ENCODE data around the gene CRISPLD2. TPM values are rescaled to one million over a fixed set of nuclear protein-coding genes. Genes with fewer than 3 reads are reported as not detected.

Gene CRISPLD2
- total RNA-seq, 1 donor from 2014 or later, result 0.53 TPM

DNA sequence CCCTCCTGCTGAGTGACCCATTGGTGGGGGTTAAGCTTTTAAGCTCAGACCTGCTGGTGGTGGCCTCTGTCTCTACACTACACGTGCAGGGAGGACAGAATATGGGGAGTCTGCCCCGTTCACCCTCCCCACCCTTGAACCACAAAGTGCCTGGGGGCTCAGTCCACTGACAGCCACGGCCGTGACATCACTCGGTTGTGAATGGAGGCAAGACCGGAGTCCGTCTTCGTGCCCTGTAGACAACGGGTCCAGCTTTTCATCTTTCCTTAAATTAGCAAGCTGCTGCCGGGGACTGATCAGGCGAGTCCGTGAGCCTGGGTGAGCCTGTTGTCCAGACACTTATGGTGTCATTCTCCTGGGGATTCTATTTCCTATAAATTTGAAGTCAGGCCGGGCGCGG, 67.4 kb downstream of the CRISPLD2 start:
- H3K4me3 ChIP-seq (ENCODE audit: low read depth, low read length), result no peak overlapping the region
- TF ChIP-seq, protein P1, sequence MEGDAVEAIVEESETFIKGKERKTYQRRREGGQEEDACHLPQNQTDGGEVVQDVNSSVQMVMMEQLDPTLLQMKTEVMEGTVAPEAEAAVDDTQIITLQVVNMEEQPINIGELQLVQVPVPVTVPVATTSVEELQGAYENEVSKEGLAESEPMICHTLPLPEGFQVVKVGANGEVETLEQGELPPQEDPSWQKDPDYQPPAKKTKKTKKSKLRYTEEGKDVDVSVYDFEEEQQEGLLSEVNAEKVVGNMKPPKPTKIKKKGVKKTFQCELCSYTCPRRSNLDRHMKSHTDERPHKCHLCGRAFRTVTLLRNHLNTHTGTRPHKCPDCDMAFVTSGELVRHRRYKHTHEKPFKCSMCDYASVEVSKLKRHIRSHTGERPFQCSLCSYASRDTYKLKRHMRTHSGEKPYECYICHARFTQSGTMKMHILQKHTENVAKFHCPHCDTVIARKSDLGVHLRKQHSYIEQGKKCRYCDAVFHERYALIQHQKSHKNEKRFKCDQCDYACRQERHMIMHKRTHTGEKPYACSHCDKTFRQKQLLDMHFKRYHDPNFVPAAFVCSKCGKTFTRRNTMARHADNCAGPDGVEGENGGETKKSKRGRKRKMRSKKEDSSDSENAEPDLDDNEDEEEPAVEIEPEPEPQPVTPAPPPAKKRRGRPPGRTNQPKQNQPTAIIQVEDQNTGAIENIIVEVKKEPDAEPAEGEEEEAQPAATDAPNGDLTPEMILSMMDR (IDR thresholded peaks at IDR 0.05; ENCODE audit: insufficient read depth, low read length, severe bottlenecking), result no peak
- DNase-seq (ENCODE audit: low read depth) (no peak), FAIRE-seq (no peak)
- H3K36me3 ChIP-seq (ENCODE audit: control insufficient read depth, insufficient read depth, low read length), result no peaks in the 10 kb centered on the region
- H3K27me3 ChIP-seq (ENCODE audit: control insufficient read depth, insufficient read depth, low read length), result no peaks in the 10 kb centered on the region

DNA sequence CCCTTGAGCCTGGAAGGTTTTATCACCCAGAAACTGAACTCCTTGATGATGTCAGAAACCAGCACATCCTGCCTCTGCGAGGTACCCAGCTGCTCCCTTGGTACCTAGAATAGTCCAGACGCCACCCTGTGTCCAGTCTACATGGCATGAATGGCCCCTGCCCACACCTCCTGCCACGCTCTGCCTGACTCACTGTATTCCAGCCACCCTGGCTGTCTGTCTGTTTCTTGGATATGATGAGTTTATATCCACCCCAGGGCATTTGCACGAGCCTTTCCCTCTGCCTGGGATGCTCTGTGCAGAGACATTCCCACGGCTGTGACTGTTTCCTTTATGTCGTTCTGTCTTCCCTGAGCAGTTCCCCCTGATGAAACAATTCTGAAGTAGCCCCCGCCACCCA, 68.7 kb downstream of the CRISPLD2 start:
- FAIRE-seq, result no peak
- H3K4me3 ChIP-seq (ENCODE audit: low read depth, low read length), result no peak overlapping the region
- H3K27me3 ChIP-seq (ENCODE audit: control insufficient read depth, insufficient read depth, low read length), result no peaks in the 10 kb centered on the region
- TF ChIP-seq, protein P1 (IDR thresholded peaks at IDR 0.05; ENCODE audit: insufficient read depth, low read length, severe bottlenecking), result no peak
- DNase-seq (ENCODE audit: low read depth), result no peak
- no peaks in the 10 kb centered on the region for H3K36me3 ChIP-seq (ENCODE audit: control insufficient read depth, insufficient read depth, low read length)

DNA sequence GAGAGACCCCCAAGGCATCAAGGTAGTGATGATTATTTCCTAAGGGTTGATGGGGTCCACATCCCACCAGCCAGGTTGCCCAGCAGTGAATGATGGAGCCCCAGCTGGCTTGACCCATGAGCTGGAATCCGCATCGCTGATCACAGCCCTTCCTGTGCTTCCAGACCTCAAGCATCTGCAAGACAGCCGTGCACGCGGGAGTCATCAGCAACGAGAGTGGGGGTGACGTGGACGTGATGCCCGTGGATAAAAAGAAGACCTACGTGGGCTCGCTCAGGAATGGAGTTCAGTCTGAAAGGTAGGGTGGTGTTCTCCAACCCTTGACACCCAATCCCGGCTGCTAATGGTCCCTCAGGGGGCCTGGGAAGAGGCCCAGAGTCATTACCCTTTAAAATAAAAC, 69.3 kb downstream of the CRISPLD2 start:
- Histone ChIP-seq H3K27me3 (ENCODE audit: control insufficient read depth, insufficient read depth, low read length) (no peaks in the 10 kb centered on the region), H3K36me3 (ENCODE audit: control insufficient read depth, insufficient read depth, low read length) (no peaks in the 10 kb centered on the region), H3K4me3 (ENCODE audit: low read depth, low read length) (no peak overlapping the region)
- no peak for DNase-seq (ENCODE audit: low read depth)
- TF ChIP-seq, protein P1 (IDR thresholded peaks at IDR 0.05; ENCODE audit: insufficient read depth, low read length, severe bottlenecking), result no peak
- FAIRE-seq, result no peak

GRCh38 chr16:84890427-84890826, 70.6 kb downstream of the CRISPLD2 start:
- H3K36me3 ChIP-seq (ENCODE audit: control insufficient read depth, insufficient read depth, low read length), result no peaks in the 10 kb centered on the region
- no peak overlapping the region for H3K4me3 ChIP-seq (ENCODE audit: low read depth, low read length)
- no peak for DNase-seq (ENCODE audit: low read depth)
- TF ChIP-seq, protein P1 (IDR thresholded peaks at IDR 0.05; ENCODE audit: insufficient read depth, low read length, severe bottlenecking), result no peak
- no peaks in the 10 kb centered on the region for H3K27me3 ChIP-seq (ENCODE audit: control insufficient read depth, insufficient read depth, low read length)
- no peak for FAIRE-seq

- FAIRE-seq (no peak), DNase-seq (ENCODE audit: low read depth) (no peak)
- H3K4me3 ChIP-seq (ENCODE audit: low read depth, low read length), result no peak overlapping the region
- H3K36me3 ChIP-seq (ENCODE audit: control insufficient read depth, insufficient read depth, low read length), result no peaks in the 10 kb centered on the region
- TF ChIP-seq, protein P1 (IDR thresholded peaks at IDR 0.05; ENCODE audit: insufficient read depth, low read length, severe bottlenecking), result no peak
- no peaks in the 10 kb centered on the region for H3K27me3 ChIP-seq (ENCODE audit: control insufficient read depth, insufficient read depth, low read length)
Observed at GRCh38 chr16:84891149-84891795, 71.5 kb downstream of the CRISPLD2 start.

GRCh38 chr16:84892097-84892496, 72.3 kb downstream of the CRISPLD2 start:
- H3K4me3 ChIP-seq (ENCODE audit: low read depth, low read length), result no peak overlapping the region
- H3K36me3 ChIP-seq (ENCODE audit: control insufficient read depth, insufficient read depth, low read length), result no peaks in the 10 kb centered on the region
- TF ChIP-seq, protein P1 (IDR thresholded peaks at IDR 0.05; ENCODE audit: insufficient read depth, low read length, severe bottlenecking), result no peak
- no peak for DNase-seq (ENCODE audit: low read depth)
- H3K27me3 ChIP-seq (ENCODE audit: control insufficient read depth, insufficient read depth, low read length), result no peaks in the 10 kb centered on the region
- no peak for FAIRE-seq

Data from bronchial epithelial cell (primary cell).